ENCODE results near the gene RUFY3. TPM values are rescaled to one million over a fixed set of nuclear protein-coding genes. Genes with fewer than 3 reads are reported as not detected.

The RUFY3 gene
- total and polyA plus RNA-seq, 2 of the 13 experiments (the other 11 are each of a cell fraction or from before 2014, with no cell fraction given): 17.9 to 25.3 TPM

- ATAC-seq (no peak), DNase-seq (ENCODE audit: low spot score) (no peak), FAIRE-seq (no peak)
- H3K9me3 ChIP-seq (ENCODE audit: low read length): no peaks in the 10 kb centered on the region
- no peak for TF ChIP-seq TSC22D2 (CRISPR knock-in tag; IDR thresholded peaks at IDR 0.05; ENCODE audit: borderline replicate concordance)
- TF ChIP-seq ZNF160 (CRISPR knock-in tag; IDR thresholded peaks at IDR 0.05): no peak
- no peak for TF ChIP-seq MED1 (CRISPR knock-in tag; IDR thresholded peaks at IDR 0.05)
- TF ChIP-seq ZFX (CRISPR knock-in tag; IDR thresholded peaks at IDR 0.05; ENCODE audit: low read depth): no peak
- TF ChIP-seq SYNCRIP (IDR thresholded peaks at IDR 0.05; ENCODE audit: insufficient read depth, low read depth, low read length): no peak
- no peak for TF ChIP-seq ZNF512B (CRISPR knock-in tag; IDR thresholded peaks at IDR 0.05; ENCODE audit: borderline replicate concordance)
- no peak for TF ChIP-seq SAFB2 (CRISPR knock-in tag; IDR thresholded peaks at IDR 0.05; ENCODE audit: borderline replicate concordance, low read depth)
- TF ChIP-seq ZC3H13 (CRISPR knock-in tag; IDR thresholded peaks at IDR 0.05): no peak
- no peak for TF ChIP-seq CERS6 (CRISPR knock-in tag; IDR thresholded peaks at IDR 0.05)
- TF ChIP-seq REST (IDR thresholded peaks at IDR 0.05; ENCODE audit: borderline replicate concordance in 1 of 2, low read depth in 1 of 2, low read length in 2 of 2): no peak
- TF ChIP-seq NFE2L1 (CRISPR knock-in tag; IDR thresholded peaks at IDR 0.05; ENCODE audit: borderline replicate concordance): no peak
- H3K4me2 ChIP-seq (ENCODE audit: low read depth, low read length): no peak overlapping the region
- no peak overlapping the region for H3K9ac ChIP-seq (ENCODE audit: insufficient read depth, low read depth, low read length)
- WGBS (ENCODE audit: low lambda C conversion rate): 88% methylated on average over 1 of the region's 1 CpG
- peaks cover 1 to 26% of the 10 kb centered on the region in 2 experiments; a peak in 3 of 5 replicates for H3K36me3 ChIP-seq (replicated peaks in 1 of 2; ENCODE audit: control insufficient read depth in 1 of 2, insufficient read depth in 2 of 2, low read length in 2 of 2)
- H3K4me3 ChIP-seq (replicated peaks in 1 of 3; ENCODE audit: insufficient read depth in 1 of 3, low read depth in 2 of 3, low read length in 3 of 3): no peak overlapping the region
- H3K79me2 ChIP-seq (ENCODE audit: insufficient read depth, low read length): no peaks in the 10 kb centered on the region
- BruUV-seq (replicated peaks): no TSS peak
- H2AFZ ChIP-seq (ENCODE audit: low read length): no peak overlapping the region
- intact Hi-C loops (cut with micrococcal nuclease; ENCODE audit: unreplicated experiment): no loop called here
- no peaks in the 10 kb centered on the region for H3K27me3 ChIP-seq (ENCODE audit: control insufficient read depth in 1 of 2, insufficient read depth in 2 of 2, low read length in 2 of 2)
- H4K20me1 ChIP-seq (ENCODE audit: insufficient read depth, low read length): no peaks in the 10 kb centered on the region
- ChIA-PET POLR2A (no interaction called here), CTCF (ENCODE audit: low intra/inter-chr PET ratio, low total read pairs) (no interaction called here)
- H3K27ac ChIP-seq (ENCODE audit: extremely low read length, insufficient read depth, low read length): no peak overlapping the region
- in situ Hi-C loops (cut with HindIII; ENCODE audit: extremely low pct_ligation_motif_present, low pct_unique_long_range_greater_than_20kb): no loop called here
- no peaks in the 10 kb centered on the region for H3K4me1 ChIP-seq (ENCODE audit: insufficient read depth, low read length)
Measured at GRCh38 chr4:70765368-70765767, 43.6 kb downstream of the RUFY3 start.
